NAMALWA (cell line): ENCODE results near the gene PPRC1.

ENCODE experiments used
- DNase-seq: peaks from one replicate; pipeline ENCODE4 v3.0.0-alpha.2; 2015; ENCODE audit warnings: low spot score

Gene PPRC1

DNA sequence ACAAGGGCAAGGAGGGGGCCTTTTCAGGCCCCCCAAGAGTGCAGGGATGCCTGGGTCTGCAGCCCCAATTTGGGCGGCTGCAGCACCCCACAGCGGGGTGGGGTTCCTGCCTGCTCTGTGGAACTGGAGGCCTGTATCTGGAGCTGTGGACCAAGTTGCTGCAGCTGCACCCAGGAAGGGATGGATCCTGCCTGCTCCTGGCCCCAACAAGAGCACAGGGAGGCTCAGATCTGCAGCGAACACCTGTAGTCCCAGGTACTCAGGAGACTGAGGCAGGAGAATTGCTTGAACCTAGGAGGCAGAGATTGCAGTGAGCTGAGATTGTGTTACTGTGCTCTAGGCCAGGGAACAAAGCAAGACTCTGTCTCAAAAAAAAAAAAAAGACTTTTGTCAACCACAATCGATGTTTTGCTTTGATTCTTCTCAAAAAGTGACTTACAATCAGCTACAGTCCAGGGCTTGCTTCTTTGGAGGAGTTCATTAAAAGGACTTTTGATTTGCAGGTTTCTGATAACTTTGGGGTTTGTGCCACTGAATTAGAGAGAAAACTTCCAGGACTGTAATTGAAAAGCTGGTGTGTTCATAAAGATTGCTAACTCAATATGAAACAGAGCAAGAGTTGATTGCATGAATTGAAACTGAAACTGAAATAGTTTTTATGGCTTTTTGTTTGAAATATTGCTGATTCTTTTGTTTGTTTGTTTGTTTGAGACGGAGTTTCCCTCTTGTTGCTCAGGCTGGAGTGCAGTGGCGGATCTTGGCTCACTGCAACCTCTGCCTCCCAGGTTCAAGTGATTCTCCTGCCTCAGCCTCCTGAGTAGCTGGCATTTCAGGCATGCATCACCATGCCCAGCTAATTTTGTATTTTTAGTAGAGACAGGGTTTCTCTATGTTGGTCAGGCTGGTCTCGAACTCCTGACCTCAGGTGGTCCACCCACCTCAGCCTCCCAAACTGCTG, 56.4 kb downstream of the PPRC1 start:
- peak; percentile 34 for DNase-seq

DNA sequence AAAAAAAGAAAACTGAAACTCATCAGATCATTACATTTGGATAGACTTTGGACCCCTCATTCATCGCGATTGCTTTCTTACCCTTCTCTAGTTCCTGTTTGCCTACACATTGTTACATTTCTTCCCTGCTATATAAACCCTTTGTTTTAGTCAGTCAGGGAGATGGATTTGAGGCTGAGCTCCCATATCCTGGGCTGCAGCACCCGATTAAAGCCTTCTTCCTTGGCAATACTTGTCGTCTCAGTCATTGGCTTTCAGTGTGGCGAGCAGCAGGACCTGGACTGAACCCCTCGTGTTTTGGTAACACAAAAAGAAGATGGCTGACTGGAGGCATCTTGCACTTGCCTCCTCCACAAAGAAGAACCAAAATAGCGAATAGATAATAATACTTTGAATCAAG, 59.1 kb downstream of the PPRC1 start:
- DNase-seq = no peak

DNA sequence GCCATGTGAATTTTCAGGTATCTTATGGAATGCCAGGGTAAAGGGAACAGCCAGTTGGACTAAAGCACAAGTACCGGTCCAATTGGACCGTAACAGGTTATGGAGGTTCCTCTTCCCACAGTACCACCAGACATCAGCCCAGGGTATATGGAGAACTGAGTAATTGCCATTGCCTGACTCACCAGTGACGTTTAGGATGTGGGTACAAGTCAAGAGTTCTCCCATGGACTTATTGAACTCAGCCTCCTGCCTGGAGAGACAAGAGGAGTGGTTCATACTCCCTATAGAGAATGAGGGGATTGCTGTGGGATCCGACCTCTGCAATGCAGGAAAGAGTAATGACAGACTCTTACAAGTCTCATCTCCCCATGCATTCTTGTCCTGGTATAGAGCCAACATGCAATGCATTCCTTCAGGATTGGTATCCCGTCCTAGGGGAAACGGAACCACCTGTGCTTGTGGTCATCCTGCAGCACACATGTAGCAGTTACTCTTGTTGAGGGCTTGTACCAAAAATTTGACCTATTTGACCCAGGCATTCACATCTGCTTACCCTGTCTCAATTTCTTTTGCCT, 62.5 kb downstream of the PPRC1 start:
- no peak for DNase-seq

DNA sequence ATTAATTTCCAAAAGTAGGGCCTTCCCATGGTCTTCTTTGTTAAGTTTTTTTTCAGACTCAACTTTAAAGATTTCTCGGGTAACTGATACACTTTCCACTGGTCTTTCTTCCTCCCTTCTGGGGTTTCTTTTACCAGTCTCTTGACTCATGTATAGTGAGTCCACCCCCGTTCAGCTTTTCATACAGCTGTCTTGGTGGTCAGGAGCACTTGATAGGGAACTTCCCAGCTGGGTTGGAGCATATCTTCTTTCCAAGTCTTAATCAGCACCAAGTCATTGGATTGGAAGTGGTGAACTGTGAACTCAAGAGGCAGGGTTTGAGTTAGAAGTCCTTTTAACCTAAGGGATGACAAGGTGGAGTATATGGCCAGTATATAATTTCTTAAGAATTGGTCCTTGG, 64.1 kb downstream of the PPRC1 start:
- no peak for DNase-seq

DNA sequence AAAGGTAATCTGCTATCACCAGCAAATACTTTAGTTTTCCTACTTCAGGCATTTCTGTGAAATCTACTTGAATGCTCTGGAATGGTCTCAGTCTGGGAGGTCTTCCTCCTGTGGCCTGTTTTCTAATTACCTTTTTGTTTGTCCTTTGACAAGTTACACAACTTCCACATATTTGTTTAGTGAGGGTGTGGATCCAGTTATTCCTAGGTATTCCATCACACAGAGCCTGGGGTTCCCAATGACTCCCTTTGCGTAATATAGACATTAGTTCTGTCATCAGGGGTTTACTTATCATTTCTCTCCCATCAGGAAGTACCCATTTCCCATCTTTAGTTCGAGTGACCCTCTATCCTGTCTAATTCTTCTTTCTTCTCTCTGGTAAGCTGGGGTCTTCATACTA, 65.2 kb downstream of the PPRC1 start:
- no peak for DNase-seq
